GM12878 (cell line): ENCODE measurements around the gene FAN1. TPM values are rescaled to one million over a fixed set of nuclear protein-coding genes. Genes with fewer than 3 reads are reported as not detected.

Experiments
- CHD2 ChIP-seq: IDR thresholded peaks from 2 replicates; pipeline ENCODE4 v1.6.1; 2011; ENCODE audit warnings: low read depth, low read length, improper control_type of control experiment, borderline replicate concordance
- EGR1 ChIP-seq, 2 experiments: IDR thresholded peaks; 1 replicate in 1 of 2; 2 replicates in 1 of 2; pipeline ENCODE4 v1.6.1; 2011 to 2012; ENCODE audit warnings: low read depth in 2 of 2, low read length in 2 of 2, borderline replicate concordance in 1 of 2, mild to moderate bottlenecking in 1 of 2, moderate library complexity in 1 of 2
- ETV6 ChIP-seq, 2 experiments: fragments of 450-650 bp in 1 of 2; IDR thresholded peaks in 1 of 2; conservative IDR thresholded peaks in 1 of 2; 2 replicates each; pipeline ENCODE4 v1.6.1; 2014; ENCODE audit warnings: antibody characterized with exemption in 1 of 2, borderline replicate concordance in 1 of 2, low read depth in 1 of 2, mild to moderate bottlenecking in 1 of 2, moderate library complexity in 1 of 2
- FOXM1 ChIP-seq: IDR thresholded peaks from 2 replicates; pipeline ENCODE4 v1.6.1; 2012; ENCODE audit warnings: low read depth, mild to moderate bottlenecking, inconsistent platforms, low read length, moderate library complexity
- IRF4 ChIP-seq: IDR thresholded peaks from 2 replicates; pipeline ENCODE4 v1.6.1; 2011; ENCODE audit warnings: low read depth, low read length
- MYB ChIP-seq: fragments of 150-350 bp; IDR thresholded peaks from 2 replicates; pipeline ENCODE4 v1.6.1; 2014; ENCODE audit warnings: mild to moderate bottlenecking, low read depth, low read length, borderline replicate concordance
- NR2C2 ChIP-seq: IDR thresholded peaks from 2 replicates; pipeline ENCODE4 v1.6.1; 2011; ENCODE audit warnings: borderline replicate concordance, low read depth; ENCODE audit not compliant: control insufficient read depth, insufficient read length
- POLR2AphosphoS2 ChIP-seq: IDR thresholded peaks from 2 replicates; pipeline ENCODE4 v1.6.1; 2011; ENCODE audit warnings: low read depth, mild to moderate bottlenecking, low read length, improper control_type of control experiment, moderate library complexity
- RUNX3 ChIP-seq: IDR thresholded peaks from 2 replicates; pipeline ENCODE4 v1.6.1; 2012; ENCODE audit warnings: low read length, inconsistent platforms
- SIX5 ChIP-seq: IDR thresholded peaks from 2 replicates; pipeline ENCODE4 v1.6.1; 2011; ENCODE audit warnings: mild to moderate bottlenecking, low read depth, low read length, moderate library complexity; ENCODE audit not compliant: severe bottlenecking
- SUZ12 ChIP-seq: fragments of 200-600 bp; sonication (generic); IDR thresholded peaks from one replicate; pipeline ENCODE4 v1.6.1; 2018; ENCODE audit warnings: antibody characterized with exemption, mild to moderate bottlenecking; ENCODE audit not compliant: unreplicated experiment
- ZNF217 ChIP-seq: fragments of 450-650 bp; IDR thresholded peaks from 2 replicates; pipeline ENCODE4 v1.6.1; 2017; ENCODE audit warnings: antibody characterized with exemption, mild to moderate bottlenecking
- ZNF24 ChIP-seq: fragments of 450-650 bp; IDR thresholded peaks from 2 replicates; pipeline ENCODE4 v1.6.1; 2017; ENCODE audit warnings: antibody characterized with exemption, mild to moderate bottlenecking
- polyA plus RNA-seq, 11 experiments: library from polyadenylated mRNA; depleted of rRNA in 4 of 11; unstranded in 6 of 11; stranded (reverse) in 5 of 11; fragments of >200 nt; fragmentation: Nextera tagmentation in 4 of 11; fragmentation: Illumina TruSeq in 1 of 11; extraction: Ambion mirVana in 4 of 11; extraction: Trizol in 1 of 11; gene quantifications; 1 replicate in 1 of 11; 2 replicates in 10 of 11; pipeline versions ENCODE4 v1.2.1 to v1.2.3, GENCODE V29; 2011 to 2016; ENCODE audit warnings: inconsistent platforms in 2 of 11, missing spikeins in 2 of 11, low read depth in 1 of 11
- total RNA-seq, 4 experiments: library from RNA; depleted of rRNA in 3 of 4; stranded (reverse); fragments of >200 nt in 3 of 4; fragmentation: Illumina TruSeq in 1 of 4; extraction: Trizol in 1 of 4; gene quantifications; 2 replicates each; pipeline versions ENCODE4 v1.2.1 to v1.2.3, GENCODE V29; 2013 to 2021
- TF ChIP-seq, protein P1 (sequence below): fragments of 450-650 bp; IDR thresholded peaks from 2 replicates; pipeline ENCODE4 v1.6.1; 2017; ENCODE audit warnings: mild to moderate bottlenecking, moderate library complexity
- TF ChIP-seq, protein P2 (sequence below): fragments of 450-650 bp; formaldehyde crosslinking; IDR thresholded peaks from 2 replicates; pipeline ENCODE4 v1.4.0; 2022; ENCODE audit warnings: mild to moderate bottlenecking, moderate library complexity
- TF ChIP-seq, protein P3 (sequence below): fragments of 450-650 bp; conservative IDR thresholded peaks from 2 replicates; pipeline ENCODE4 v1.6.1; 2017; ENCODE audit warnings: mild to moderate bottlenecking, moderate library complexity

FAN1 gene
- total and polyA plus RNA-seq, 10 of the 15 experiments (the other 5 are each of a cell fraction or from before 2014, with no cell fraction given): 0.55 to 18.6 (median 12.6) TPM

DNA sequence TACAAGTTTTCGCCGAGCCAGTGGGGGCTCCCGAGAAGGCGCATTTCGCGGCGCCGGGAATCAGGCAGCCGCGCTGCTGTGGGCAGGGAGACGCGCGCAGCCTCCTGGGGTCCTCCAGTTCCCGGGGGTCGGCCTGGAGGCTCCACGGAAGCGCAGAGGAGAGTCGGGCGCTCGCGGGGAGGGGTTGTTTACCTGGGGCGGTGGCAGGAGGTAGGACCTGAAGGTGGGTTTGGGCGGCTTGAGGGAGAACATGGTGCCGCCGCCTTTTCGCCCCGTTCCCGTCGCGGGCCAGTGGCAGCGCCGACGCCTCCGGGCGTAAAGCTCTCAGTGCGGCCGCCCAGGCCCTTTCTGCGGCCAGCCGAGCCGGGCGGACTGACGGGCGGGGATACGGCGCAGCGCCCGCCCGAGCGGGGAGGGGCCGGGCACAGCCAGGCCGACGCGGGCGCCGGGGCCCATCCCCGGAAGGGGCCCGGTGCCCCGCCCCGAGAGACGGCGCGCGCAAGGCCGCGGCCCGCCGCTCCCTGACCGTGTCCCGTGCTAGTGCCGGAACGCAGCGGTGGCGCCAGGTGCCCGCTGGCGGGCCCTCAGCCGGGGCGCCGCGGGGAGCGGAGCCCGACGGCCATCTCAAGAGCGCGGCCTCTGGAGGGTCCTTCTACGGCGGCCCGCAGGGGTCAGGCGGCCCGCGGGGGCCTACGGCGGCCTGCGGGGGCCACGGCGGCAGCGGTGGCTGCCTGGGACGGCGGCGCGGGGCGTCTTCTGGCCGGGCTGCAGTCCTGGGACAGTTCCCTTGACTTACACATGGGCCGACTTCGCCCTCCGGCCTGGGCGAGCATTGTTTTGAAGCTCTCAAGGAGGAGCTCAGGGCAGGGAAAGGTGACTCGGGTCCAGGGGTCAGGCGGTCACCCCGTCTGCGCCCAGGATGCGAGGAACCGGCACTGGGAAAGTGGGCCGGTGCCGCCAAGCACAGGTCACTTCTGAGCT lies 87.8 kb downstream of the FAN1 start, which contains the start of gene MTMR10 (continued):
- TF ChIP-seq SIX5 (no peak), ZNF217 (peak; percentile 64), ETV6 (conservative IDR thresholded peaks at IDR 0.05 in 1 of 2, IDR thresholded peaks at IDR 0.05 in 1 of 2; ENCODE audit: borderline replicate concordance in 1 of 2, low read depth in 1 of 2) (no peak), ZNF24 (peak; percentile 87), POLR2AphosphoS2 (peak; percentile 53), IRF4 (no peak), FOXM1 (no peak), CHD2 (0 out of 2 replicates have a peak, but pooled peaks have one; percentile 5), EGR1 (IDR thresholded peaks at IDR 0.05; ENCODE audit: borderline replicate concordance in 1 of 2, low read depth in 2 of 2, low read length in 2 of 2) (peak in 1 of 2 experiments; percentile 14; a peak in 1 of 3 replicates), NR2C2 (no peak), SUZ12 (no peak), MYB (no peak), RUNX3 (peak; percentile 14; the same call in 1 of the 2 replicates)
- TF ChIP-seq, protein P1, sequence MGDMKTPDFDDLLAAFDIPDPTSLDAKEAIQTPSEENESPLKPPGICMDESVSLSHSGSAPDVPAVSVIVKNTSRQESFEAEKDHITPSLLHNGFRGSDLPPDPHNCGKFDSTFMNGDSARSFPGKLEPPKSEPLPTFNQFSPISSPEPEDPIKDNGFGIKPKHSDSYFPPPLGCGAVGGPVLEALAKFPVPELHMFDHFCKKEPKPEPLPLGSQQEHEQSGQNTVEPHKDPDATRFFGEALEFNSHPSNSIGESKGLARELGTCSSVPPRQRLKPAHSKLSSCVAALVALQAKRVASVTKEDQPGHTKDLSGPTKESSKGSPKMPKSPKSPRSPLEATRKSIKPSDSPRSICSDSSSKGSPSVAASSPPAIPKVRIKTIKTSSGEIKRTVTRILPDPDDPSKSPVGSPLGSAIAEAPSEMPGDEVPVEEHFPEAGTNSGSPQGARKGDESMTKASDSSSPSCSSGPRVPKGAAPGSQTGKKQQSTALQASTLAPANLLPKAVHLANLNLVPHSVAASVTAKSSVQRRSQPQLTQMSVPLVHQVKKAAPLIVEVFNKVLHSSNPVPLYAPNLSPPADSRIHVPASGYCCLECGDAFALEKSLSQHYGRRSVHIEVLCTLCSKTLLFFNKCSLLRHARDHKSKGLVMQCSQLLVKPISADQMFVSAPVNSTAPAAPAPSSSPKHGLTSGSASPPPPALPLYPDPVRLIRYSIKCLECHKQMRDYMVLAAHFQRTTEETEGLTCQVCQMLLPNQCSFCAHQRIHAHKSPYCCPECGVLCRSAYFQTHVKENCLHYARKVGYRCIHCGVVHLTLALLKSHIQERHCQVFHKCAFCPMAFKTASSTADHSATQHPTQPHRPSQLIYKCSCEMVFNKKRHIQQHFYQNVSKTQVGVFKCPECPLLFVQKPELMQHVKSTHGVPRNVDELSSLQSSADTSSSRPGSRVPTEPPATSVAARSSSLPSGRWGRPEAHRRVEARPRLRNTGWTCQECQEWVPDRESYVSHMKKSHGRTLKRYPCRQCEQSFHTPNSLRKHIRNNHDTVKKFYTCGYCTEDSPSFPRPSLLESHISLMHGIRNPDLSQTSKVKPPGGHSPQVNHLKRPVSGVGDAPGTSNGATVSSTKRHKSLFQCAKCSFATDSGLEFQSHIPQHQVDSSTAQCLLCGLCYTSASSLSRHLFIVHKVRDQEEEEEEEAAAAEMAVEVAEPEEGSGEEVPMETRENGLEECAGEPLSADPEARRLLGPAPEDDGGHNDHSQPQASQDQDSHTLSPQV: 0 out of 2 replicates have a peak, but pooled peaks have one; percentile 66
- TF ChIP-seq, protein P2, sequence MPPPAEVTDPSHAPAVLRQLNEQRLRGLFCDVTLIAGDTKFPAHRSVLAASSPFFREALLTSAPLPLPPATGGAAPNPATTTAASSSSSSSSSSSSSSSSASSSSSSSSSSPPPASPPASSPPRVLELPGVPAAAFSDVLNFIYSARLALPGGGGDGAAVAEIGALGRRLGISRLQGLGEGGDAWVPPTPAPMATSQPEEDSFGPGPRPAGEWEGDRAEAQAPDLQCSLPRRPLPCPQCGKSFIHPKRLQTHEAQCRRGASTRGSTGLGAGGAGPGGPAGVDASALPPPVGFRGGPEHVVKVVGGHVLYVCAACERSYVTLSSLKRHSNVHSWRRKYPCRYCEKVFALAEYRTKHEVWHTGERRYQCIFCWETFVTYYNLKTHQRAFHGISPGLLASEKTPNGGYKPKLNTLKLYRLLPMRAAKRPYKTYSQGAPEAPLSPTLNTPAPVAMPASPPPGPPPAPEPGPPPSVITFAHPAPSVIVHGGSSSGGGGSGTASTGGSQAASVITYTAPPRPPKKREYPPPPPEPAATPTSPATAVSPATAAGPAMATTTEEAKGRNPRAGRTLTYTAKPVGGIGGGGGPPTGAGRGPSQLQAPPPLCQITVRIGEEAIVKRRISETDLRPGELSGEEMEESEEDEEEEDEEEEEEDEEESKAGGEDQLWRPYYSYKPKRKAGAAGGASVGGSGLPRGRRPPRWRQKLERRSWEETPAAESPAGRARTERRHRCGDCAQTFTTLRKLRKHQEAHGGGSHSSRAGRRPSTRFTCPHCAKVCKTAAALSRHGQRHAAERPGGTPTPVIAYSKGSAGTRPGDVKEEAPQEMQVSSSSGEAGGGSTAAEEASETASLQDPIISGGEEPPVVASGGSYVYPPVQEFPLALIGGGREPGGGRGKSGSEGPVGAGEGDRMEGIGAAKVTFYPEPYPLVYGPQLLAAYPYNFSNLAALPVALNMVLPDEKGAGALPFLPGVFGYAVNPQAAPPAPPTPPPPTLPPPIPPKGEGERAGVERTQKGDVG (CRISPR knock-in tag): no peak
- TF ChIP-seq, protein P3, sequence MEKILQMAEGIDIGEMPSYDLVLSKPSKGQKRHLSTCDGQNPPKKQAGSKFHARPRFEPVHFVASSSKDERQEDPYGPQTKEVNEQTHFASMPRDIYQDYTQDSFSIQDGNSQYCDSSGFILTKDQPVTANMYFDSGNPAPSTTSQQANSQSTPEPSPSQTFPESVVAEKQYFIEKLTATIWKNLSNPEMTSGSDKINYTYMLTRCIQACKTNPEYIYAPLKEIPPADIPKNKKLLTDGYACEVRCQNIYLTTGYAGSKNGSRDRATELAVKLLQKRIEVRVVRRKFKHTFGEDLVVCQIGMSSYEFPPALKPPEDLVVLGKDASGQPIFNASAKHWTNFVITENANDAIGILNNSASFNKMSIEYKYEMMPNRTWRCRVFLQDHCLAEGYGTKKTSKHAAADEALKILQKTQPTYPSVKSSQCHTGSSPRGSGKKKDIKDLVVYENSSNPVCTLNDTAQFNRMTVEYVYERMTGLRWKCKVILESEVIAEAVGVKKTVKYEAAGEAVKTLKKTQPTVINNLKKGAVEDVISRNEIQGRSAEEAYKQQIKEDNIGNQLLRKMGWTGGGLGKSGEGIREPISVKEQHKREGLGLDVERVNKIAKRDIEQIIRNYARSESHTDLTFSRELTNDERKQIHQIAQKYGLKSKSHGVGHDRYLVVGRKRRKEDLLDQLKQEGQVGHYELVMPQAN: peak; percentile 72; the same call in 1 of the 2 replicates
